GM19467 (cell line): Measurements from ENCODE around the gene CIC.

Experiments used
- ATAC-seq: cut with Tn5 transposase; IDR thresholded peaks from one replicate; pipeline ENCODE4 v1.9.1; 2021; ENCODE audit warnings: mild to moderate bottlenecking, moderate library complexity; ENCODE audit not compliant: unreplicated experiment

Gene CIC

GRCh38 chr19:42242512-42243409 is 26.3 kb upstream of the CIC start, which contains the start of gene GSK3A:
TSS of gene GSK3A (minus strand) at chr19:42242602. CDS start at chr19:42242465, 137 bp downstream.
- peak; percentile 55 for ATAC-seq

- peak; percentile 39 for ATAC-seq
Observed at GRCh38 chr19:42244347-42245220, 24.5 kb upstream of the CIC start.

- ATAC-seq, result no peak
Observed at GRCh38 chr19:42245231-42245630, 23.8 kb upstream of the CIC start.

- no peak for ATAC-seq
Observed at GRCh38 chr19:42246143-42246921, 22.7 kb upstream of the CIC start.

GRCh38 chr19:42246922-42247639 is 22.0 kb upstream of the CIC start:
- no peak for ATAC-seq

GRCh38 chr19:42247640-42248199 is 21.3 kb upstream of the CIC start:
- no peak for ATAC-seq

- ATAC-seq, result no peak
Observed at GRCh38 chr19:42248270-42249148, 20.5 kb upstream of the CIC start.

GRCh38 chr19:42249149-42249750 is 19.8 kb upstream of the CIC start:
- no peak for ATAC-seq

GRCh38 chr19:42249769-42250168 is 19.3 kb upstream of the CIC start:
- no peak for ATAC-seq

- no peak for ATAC-seq
Observed at GRCh38 chr19:42250183-42250665, 18.8 kb upstream of the CIC start.

GRCh38 chr19:42250666-42251531 is 18.2 kb upstream of the CIC start:
- no peak for ATAC-seq

GRCh38 chr19:42251572-42252358 is 17.3 kb upstream of the CIC start:
- ATAC-seq, result no peak

- no peak for ATAC-seq
Observed at GRCh38 chr19:42252365-42253244, 16.4 kb upstream of the CIC start.

GRCh38 chr19:42253245-42254088 is 15.6 kb upstream of the CIC start:
- ATAC-seq, result no peak
